NK-92 (cell line): Measurements from ENCODE around the gene STX11.
A peak's percentile ranks its signal among the peaks of the same experiment; 100 is the strongest.

ENCODE experiments used
- DNase-seq: peaks from one replicate; lab custom pipeline; 2025; ENCODE audit not compliant: unreplicated experiment; lab: John Stamatoyannopoulos, UW

Gene STX11

DNA sequence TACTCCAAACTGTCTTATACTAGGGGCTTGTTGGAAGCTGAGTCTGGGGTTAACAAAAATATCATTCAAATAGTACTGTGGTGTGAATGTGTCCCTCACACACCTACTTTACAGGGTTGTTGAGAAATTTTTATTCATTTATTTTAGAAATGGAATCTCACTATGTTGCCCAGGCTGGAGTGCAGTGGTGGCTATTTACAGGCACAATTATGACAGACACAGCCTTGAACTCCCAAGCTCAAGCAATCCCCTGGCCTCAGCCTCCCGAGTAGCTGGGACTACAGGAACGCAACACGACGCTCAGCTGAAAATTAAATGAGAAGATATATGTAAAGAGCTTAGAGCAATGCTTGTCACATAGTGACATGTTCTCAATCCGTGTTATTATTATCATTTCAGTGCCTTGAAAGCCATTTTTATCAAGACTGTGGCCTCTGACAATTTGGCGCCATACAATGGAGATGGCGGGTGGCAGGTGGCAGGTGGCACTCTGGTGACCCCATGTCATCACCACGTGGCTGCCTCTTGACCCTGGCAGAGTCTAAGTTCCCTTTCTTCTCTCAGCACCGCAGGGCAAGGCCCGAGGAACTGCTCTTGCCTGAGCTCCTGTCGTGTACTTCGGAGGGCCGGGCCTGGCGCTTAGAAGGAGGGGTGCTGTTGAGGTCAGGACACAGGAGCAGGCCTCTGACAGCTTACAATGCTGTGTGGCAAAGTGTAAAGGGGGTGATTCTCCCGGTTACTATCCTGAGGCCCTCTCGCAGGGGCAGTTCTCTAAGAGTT is 64.5 kb downstream of the STX11 start:
- no peak for DNase-seq

DNA sequence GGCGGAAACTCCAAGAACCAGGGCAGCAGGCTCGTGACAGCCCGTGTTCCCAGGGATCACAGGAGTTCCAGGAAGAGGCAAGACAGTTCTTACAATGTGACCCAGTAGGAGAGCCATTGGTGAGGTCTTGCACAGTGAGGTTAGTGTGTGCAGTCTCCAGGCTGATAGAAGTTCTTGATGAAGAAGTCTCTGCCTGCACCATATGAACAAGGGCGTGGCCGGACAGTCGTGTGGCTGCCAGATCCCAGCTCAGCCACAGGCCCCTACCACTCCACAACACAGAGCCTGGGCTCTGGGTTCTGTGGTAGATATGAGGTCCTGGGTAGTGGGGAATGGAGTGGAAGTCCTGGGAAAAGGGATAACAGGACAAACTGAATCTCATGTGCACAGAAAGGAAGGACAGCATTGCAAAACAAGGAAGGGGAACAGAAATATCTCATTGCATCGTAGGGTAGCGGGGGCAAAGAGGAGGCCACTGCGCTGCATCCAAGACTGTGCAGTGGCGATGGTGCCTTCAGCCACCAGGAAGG is 65.2 kb downstream of the STX11 start:
- no peak for DNase-seq

DNA sequence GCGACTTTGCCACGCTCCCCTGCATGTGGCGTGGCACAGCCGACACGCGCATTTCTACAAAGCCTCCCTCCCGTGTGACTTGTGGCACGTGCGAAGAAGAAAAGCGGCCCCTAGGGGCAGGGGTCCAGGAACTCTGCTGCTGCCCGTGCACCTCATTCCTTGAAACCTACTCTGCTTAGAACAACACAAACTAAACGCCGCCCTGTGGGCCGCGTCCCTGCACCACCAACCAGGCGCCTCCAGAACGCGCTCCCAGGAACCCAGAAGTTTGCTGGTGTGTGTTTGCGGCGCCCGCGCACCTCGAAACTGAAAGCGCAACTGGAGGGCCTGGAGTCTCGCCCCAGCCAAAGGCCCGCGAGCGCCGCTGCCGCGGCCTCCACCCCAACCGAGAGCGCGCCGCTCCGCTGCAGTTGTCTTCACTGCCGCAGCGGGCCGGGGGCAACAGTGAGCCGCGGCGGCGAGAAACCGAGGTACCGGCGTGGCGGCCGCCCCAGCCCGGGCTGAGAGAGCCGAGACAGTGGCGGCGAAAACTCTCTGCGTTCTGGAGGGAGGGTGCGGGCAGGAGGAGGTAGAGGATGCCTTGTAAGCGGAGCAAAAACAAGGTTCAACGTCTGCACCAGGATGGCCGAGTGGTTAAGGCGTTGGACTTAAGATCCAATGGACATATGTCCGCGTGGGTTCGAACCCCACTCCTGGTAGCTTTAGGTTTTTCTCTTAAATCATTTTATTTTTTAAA is 65.8 kb downstream of the STX11 start:
- DNase-seq: peak; percentile 40

DNA sequence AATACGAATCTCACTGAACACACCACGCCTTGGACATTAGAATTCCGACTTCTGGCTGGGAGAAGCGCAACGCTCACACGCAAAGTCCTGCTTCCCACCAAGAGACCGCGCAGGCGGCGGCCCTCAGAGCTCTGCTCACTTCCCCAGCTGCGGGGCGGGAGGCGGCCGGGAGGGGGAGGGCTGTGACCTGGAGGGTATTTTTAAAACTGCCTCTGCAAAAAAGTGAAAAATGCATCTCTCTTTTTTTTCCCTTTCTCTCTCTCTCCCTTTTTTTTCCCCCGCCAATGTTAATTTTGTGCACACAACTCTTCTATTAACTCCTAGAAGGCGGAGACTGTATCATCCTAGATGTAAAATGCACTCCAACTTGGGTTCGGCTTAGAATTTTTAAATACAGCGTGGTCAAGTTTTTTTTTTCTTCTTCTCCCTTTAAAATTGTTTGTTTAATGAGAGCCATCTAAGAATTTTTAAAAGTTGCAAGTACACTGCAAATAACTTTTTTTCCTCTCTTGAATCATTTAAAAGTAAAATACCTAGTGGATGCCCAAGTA is 66.4 kb downstream of the STX11 start:
- no peak for DNase-seq

DNA sequence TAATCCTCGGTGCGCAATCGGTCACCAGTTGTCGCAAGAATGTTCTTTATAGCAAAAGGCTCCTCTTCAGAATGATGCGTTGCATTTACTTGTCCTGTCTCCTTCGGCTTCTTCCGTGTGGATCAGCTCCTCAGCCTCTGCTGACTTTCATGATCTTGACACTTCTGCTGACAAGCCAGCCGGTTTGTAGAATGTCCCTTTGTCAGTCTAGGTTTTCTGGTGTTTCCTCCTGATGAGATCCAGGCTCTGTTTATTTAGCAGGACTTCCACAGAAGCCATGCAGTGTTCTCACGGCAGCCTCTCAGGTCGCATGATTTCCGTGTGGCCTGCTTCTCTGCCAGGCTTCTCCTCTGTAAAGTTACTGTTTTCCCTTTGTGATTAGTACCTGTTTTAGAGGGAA is 66.9 kb downstream of the STX11 start:
- DNase-seq: no peak

DNA sequence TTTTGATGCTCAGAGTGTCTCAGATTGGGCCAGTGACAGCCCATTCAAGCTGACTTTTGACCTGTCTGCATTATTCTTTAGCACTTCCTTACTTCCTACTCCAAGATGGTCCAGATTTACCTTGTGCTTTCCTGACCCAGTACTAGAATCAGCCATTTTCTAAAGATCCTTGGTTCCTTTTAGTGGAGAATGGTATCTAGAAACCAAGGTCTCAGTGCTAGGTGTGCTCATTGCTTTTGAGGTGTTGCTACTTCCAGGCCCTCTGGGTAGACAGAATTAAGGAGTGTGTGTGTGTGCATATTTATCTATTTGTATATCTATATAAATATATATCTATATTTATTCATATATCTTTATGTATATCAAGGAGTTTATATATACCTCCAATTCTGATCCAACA is 67.5 kb downstream of the STX11 start:
- DNase-seq: no peak

DNA sequence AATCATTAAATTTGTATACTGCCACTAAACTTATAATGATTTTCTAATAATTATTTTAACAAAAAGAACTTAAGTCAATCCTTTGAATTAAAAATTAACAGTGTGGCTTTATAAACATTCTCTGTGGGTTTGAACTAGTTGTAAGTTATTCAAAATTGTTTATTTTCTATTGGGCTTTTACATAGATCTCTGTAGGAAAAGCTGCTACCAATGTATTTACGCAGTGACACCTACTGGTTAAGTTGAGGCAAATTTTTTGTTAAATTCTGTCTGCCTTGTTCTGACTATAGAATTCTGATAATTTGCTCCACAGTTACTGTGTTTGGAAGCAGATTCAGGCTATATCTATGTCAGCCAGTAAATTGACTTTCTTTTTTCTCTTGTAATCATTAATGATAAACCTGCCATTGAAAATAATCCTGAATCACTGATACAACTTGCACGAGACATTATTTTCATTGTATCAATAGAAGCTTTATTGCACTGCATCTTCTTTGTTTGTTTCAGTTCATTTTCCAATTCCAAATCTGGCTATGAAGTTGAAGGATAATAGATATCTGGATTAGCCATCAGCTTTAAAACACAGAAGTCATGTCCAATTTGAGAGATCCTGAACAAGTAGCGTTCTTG is 68.9 kb downstream of the STX11 start:
- no peak for DNase-seq

DNA sequence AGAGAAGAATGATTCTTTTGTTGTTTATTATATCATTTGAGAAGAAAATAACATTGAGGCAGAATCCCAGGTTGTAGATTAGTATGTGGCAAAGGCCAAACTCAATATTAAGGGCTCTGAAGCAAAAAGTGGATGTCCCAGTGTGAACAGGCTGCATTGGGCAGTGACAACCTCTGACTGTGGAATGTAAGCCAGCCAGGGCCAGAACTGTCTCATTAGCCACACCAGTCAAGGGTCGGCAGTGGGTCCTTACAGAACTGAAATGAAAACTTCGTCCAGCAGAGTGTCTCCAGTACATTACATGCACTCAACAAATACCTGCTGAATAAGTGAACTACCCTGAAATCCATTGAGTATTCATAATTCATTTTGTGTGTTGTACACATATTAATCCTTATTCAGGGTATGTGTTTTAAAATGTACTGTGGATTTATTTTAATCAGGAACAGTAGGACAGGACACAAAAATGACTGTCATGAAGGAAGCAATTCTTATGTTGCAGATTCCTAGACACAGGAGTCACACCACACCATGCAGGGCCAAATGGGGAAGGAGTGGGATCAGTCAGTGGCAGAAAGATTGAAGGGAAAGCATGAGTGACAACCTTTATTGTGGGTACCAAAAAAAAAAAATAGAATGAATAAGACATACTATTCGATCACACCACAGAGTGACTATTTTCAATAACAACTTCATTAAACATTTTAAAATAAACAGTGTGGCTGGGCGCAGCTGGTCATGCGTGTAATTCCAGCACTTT is 69.9 kb downstream of the STX11 start:
- no peak for DNase-seq

DNA sequence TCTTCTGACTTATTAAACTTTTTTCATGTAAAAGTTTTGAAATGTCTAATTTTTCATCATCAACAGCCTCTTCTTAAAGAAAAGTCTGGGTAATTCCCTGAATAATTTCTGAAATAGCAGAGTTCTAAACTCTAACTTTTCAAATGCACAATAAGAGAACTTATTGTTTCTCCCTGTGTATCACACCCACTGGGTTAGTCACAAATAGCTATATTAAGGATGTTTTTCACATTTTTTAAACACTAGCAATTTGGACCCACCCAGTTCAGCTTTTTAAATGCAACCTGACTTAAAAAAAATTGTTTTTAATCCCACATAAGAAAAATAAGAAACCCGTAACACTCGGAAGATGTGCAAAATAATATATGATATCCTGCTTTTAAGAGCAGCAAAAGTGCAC is 73.4 kb downstream of the STX11 start:
- no peak for DNase-seq

DNA sequence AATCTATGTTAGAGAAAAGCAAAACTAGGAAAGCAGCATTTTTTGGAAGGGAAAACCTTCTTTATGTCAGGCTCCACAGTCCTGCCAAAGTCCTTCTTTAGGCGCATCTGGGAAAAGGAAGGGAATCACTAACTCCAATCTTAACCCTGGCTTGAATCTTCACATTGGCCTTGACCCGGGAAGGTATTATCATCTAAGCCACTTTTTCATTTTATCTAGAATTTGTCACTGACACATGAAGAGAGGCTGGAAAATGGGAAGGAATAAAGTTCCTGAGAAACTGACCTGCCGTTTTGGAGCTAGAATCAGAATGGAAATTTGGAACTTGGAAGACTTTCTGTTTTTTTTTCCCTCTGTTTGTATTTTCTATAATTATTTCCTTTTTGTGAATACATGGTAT is 81.4 kb downstream of the STX11 start:
- no peak for DNase-seq

DNA sequence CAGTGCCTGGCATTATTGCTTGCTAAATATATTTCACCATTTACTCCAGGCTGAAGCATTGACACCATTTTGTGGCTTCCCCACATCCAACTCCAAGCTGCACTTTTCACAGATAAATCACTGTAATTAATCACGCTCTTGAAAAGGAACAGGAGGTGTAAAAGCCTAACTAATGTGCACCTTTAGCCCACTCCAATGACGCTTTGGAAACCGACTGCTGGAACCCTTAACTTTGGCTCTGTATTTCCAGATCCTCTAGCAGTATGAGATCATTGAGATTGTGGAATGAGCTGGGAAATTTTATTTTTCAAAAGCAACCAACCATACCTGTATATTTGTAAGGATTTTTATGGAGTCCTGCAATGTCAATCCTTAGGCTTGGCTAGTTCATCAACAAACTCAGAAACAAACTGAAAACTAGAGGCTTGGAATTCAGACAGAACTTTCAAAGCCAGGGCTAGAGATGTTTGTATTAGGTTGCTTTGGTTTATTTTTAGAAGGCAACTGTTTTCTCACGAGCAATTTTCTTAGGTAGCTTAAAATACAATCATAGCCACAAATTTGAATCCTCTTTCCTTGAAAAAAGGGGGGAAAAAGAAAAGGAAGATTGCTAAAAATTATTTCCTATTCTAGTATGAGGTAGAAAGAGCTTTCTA is 82.0 kb downstream of the STX11 start:
- DNase-seq: no peak

DNA sequence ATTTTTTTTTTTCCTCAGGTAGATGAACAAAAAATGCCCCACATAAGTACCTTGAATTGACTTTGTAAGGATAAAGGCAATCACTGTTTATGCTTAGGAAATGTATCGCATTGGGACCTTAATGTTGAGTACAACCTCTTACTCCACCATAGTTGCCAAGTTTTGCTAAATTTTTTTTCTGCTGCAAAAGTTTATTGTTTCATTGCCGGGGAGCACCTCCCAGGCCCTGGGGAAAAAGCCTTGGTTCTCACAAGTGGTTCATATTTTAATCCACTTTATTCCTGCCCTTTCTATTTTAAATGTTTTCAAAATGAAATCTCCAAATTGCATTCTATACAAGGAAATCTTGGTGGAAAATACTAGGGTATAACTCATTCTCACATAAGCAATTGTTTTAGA is 82.5 kb downstream of the STX11 start:
- DNase-seq: no peak

DNA sequence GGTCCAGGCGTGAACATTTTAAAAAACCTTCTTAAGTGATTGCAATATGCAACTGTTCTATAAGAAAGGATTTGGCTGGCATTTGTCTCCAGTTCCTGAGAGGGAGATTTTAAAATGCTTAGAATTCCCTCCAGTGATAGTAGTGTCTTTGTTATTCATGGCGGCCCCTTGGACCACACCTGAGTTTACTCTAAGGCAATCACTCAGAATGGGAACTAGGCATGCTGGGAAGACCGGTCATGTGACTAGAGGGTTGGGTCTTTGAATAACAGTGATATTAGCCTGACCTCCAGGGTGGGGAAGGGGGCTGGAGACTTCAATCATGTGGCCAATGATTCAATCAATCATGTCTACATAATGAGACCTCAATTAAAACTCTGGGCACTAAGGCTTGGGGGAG is 84.1 kb downstream of the STX11 start:
- no peak for DNase-seq

DNA sequence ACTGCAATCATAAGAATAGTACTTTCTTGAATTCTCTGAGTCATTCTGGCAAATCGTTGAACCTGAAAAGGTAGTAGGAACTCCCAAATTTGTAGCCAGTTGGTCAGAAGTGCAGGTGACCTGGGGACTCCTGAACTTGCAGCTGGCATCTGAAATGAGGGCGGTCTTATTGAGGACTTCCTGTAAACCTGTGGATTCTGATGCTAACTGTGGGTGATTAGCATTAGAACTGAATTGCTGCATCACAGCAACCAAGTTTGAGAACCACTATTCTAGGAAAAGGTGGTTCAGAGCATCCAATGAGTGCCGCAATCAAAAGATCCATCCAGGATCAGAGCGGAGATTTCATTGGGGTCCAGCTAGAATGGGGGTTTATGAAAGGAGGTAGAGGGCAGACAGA is 84.6 kb downstream of the STX11 start:
- no peak for DNase-seq
